Fibroblast of skin of right quadriceps (primary cell): ENCODE results near the gene KRTAP9-2.
"Not testable (repeated sequence)": the region's sequence is repeated elsewhere in the genome, so short reads cannot be mapped to it uniquely, and the experiment has no call there.

ENCODE experiments used
- DNase-seq: peaks from one replicate; pipeline ENCODE4 v3.0.0-alpha.2; 2013

The KRTAP9-2 gene

GRCh38 chr17:41226598-41227095 is at the start of gene KRTAP9-2:
Gene KRTAP9-2 (plus strand): TSS chr17:41226648. CDS start chr17:41226655, 7 bp downstream.
- DNase-seq, result not testable (repeated sequence)

- DNase-seq, result no peak
Observed at GRCh38 chr17:41176744-41177387, 49.6 kb upstream of the KRTAP9-2 start.

- DNase-seq, result no peak
Observed at GRCh38 chr17:41177727-41178271, 48.6 kb upstream of the KRTAP9-2 start, which contains the start of gene KRTAP4-2. Gene KRTAP4-2 (minus strand): TSS chr17:41178221. CDS start chr17:41178164, 57 bp downstream.

GRCh38 chr17:41178341-41178740 is 48.1 kb upstream of the KRTAP9-2 start:
- DNase-seq, result peak; percentile 47

- peak; percentile 50 for DNase-seq
Observed at GRCh38 chr17:41178843-41179616, 47.4 kb upstream of the KRTAP9-2 start.

- no peak for DNase-seq
Observed at GRCh38 chr17:41184480-41184961, 41.9 kb upstream of the KRTAP9-2 start, which contains the start of gene KRTAP4-1. Gene KRTAP4-1 (minus strand): TSS chr17:41184911. CDS start chr17:41184854, 57 bp downstream.

- DNase-seq, result no peak
Observed at GRCh38 chr17:41185001-41185400, 41.4 kb upstream of the KRTAP9-2 start.

GRCh38 chr17:41186872-41187271 is 39.6 kb upstream of the KRTAP9-2 start:
- DNase-seq, result no peak

- not testable (repeated sequence) for DNase-seq
Observed at GRCh38 chr17:41189837-41190318, 36.6 kb upstream of the KRTAP9-2 start, which contains the start of gene KRTAP9-1. Gene KRTAP9-1 (plus strand): TSS chr17:41189887. CDS start chr17:41189887, 0 bp downstream.

GRCh38 chr17:41190328-41190727 is 36.1 kb upstream of the KRTAP9-2 start:
- no peak for DNase-seq

GRCh38 chr17:41196068-41196467 is 30.4 kb upstream of the KRTAP9-2 start:
- DNase-seq, result no peak

- no peak for DNase-seq
Observed at GRCh38 chr17:41199421-41200078, 26.9 kb upstream of the KRTAP9-2 start.

- DNase-seq, result peak; percentile 39
Observed at GRCh38 chr17:41211845-41212466, 14.5 kb upstream of the KRTAP9-2 start.

GRCh38 chr17:41212524-41213169 is 13.8 kb upstream of the KRTAP9-2 start:
- no peak for DNase-seq

- DNase-seq, result no peak
Observed at GRCh38 chr17:41215681-41216080, 10.8 kb upstream of the KRTAP9-2 start.

GRCh38 chr17:41223821-41224220 is 2.6 kb upstream of the KRTAP9-2 start:
- peak; percentile 15 for DNase-seq

- no peak for DNase-seq
Observed at GRCh38 chr17:41226051-41226450, 397 bp upstream of the KRTAP9-2 start.

GRCh38 chr17:41230094-41230493 is 3.6 kb downstream of the KRTAP9-2 start:
- no peak for DNase-seq

GRCh38 chr17:41231731-41232130 is 5.3 kb downstream of the KRTAP9-2 start:
- no peak for DNase-seq

GRCh38 chr17:41232399-41233105 is 6.1 kb downstream of the KRTAP9-2 start, which contains the start of gene KRTAP9-3:
Gene KRTAP9-3 (plus strand): TSS chr17:41232449. CDS start chr17:41232502, 53 bp downstream.
- not testable (repeated sequence) for DNase-seq

- not testable (repeated sequence) for DNase-seq
Observed at GRCh38 chr17:41237116-41237515, 10.7 kb downstream of the KRTAP9-2 start.
